Transverse colon (tissue), 4 donors: ENCODE measurements around the gene IMMP1L.

ENCODE experiments used
- CTCF ChIP-seq, 5 experiments: fragments of 200-600 bp in 3 of 5; fragments of 450-650 bp in 2 of 5; sonication (generic) in 3 of 5; IDR thresholded peaks; 1 replicate in 2 of 5; 2 replicates in 3 of 5; pipeline ENCODE4 v1.5.1; 2016 to 2017; ENCODE audit warnings: antibody characterized with exemption in 5 of 5, inconsistent platforms in 3 of 5, mild to moderate bottlenecking in 2 of 5, moderate library complexity in 1 of 5
- EP300 ChIP-seq: sonication (generic); formaldehyde crosslinking; IDR thresholded peaks from one replicate; pipeline ENCODE4 v1.6.1; 2017; ENCODE audit warnings: antibody characterized with exemption, low read depth
- POLR2A ChIP-seq: fragments of 450-650 bp; IDR thresholded peaks from one replicate; pipeline ENCODE4 v1.6.1; 2016; ENCODE audit warnings: antibody characterized with exemption, mild to moderate bottlenecking, moderate library complexity
- POLR2AphosphoS5 ChIP-seq, 3 donors: sonication (generic); formaldehyde crosslinking; IDR thresholded peaks; one replicate each; pipeline ENCODE4 v1.6.1; 2016; ENCODE audit warnings: antibody characterized with exemption in 3 of 3

- no peak for TF ChIP-seq CTCF (IDR thresholded peaks at IDR 0.05)
- no peak for TF ChIP-seq POLR2A
- no peak for TF ChIP-seq EP300
- no peak for TF ChIP-seq POLR2AphosphoS5 (IDR thresholded peaks at IDR 0.05)
Measured at GRCh38 chr11:31478223-31478590, 31.2 kb downstream of the IMMP1L start.
